ENCODE data around the gene SSRP1. TPM values are rescaled to one million over a fixed set of nuclear protein-coding genes. Genes with fewer than 3 reads are reported as not detected.
A peak's percentile ranks its signal among the peaks of the same experiment; 100 is the strongest.

SSRP1 gene
- total and polyA plus RNA-seq, 9 of the 15 experiments (the other 6 are each of a cell fraction or from before 2014, with no cell fraction given), result 91.1 to 416 (median 245) TPM

DNA sequence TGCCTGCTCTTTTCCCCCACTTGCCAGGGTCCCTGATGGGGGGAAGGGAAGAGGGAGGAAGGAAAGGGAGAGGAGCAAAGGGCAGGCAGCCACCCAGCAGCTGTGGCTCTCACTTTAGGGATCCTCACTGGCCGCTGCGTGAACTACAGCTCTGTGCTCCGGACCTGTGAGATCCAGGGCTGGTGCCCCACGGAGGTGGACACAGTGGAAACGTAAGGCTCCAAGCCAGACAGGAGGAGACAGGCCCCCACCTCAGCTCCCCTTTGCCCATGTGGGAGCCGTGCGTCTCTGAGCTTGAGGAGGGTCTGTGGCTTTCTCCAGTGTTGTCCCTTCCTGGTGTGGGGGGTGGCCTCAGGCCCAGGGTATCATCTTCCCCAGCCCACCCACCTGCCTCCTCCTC is 12.4 kb upstream of the SSRP1 start:
- peak overlapping the region in 1 of 2 experiments; percentile 53; a peak in 1 of 4 replicates for H3K9ac ChIP-seq (ENCODE audit: insufficient read depth in 1 of 2, low read depth in 2 of 2, low read length in 2 of 2)
- WGBS (ENCODE audit: insufficient coverage, low coverage, missing lambda C conversion rate), result 44% methylated on average over 6 of the region's 7 CpGs
- no peaks in the 10 kb centered on the region for H3K79me2 ChIP-seq (ENCODE audit: control insufficient read depth, insufficient read depth, low read length)
- H2AFZ ChIP-seq (ENCODE audit: low read depth, low read length), result peak overlapping the region; percentile 75
- H3K36me3 ChIP-seq (ENCODE audit: control insufficient read depth, insufficient read depth, low read length), result no peaks in the 10 kb centered on the region
- TF ChIP-seq HBP1 (CRISPR knock-in tag; IDR thresholded peaks at IDR 0.05) (no peak), ZNF311 (CRISPR knock-in tag; IDR thresholded peaks at IDR 0.05) (no peak), JUND (IDR thresholded peaks at IDR 0.05; ENCODE audit: borderline replicate concordance, low read depth, low read length) (no peak), JUND (tag; IDR thresholded peaks at IDR 0.05; ENCODE audit: borderline replicate concordance, low read depth, low read length) (no peak), SETDB1 (IDR thresholded peaks at IDR 0.05; ENCODE audit: low read length) (no peak), CREB3L1 (IDR thresholded peaks at IDR 0.05; ENCODE audit: borderline replicate concordance, low read depth) (no peak), MCM2 (IDR thresholded peaks at IDR 0.05; ENCODE audit: low read depth) (no peak), TBL1XR1 (IDR thresholded peaks at IDR 0.05; ENCODE audit: low read length in 2 of 2) (no peak)
- TF ChIP-seq, protein P1, sequence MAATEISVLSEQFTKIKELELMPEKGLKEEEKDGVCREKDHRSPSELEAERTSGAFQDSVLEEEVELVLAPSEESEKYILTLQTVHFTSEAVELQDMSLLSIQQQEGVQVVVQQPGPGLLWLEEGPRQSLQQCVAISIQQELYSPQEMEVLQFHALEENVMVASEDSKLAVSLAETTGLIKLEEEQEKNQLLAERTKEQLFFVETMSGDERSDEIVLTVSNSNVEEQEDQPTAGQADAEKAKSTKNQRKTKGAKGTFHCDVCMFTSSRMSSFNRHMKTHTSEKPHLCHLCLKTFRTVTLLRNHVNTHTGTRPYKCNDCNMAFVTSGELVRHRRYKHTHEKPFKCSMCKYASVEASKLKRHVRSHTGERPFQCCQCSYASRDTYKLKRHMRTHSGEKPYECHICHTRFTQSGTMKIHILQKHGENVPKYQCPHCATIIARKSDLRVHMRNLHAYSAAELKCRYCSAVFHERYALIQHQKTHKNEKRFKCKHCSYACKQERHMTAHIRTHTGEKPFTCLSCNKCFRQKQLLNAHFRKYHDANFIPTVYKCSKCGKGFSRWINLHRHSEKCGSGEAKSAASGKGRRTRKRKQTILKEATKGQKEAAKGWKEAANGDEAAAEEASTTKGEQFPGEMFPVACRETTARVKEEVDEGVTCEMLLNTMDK (IDR thresholded peaks at IDR 0.05; ENCODE audit: borderline replicate concordance, insufficient read depth, low read depth, low read length, poor library complexity, severe bottlenecking), result no peak
- H3K4me3 ChIP-seq, result no peak overlapping the region
- ChIA-PET CTCF (ENCODE audit: low intra/inter-chr PET ratio) (interaction anchor here (0.7 kb wide), 1 partner anchor 173 kb away, joined by 3 read pairs; no protein-coding TSS in a partner anchor), POLR2A (interaction anchor here (0.6 to 1.4 kb wide), 2 partner anchors 84 to 356 kb away, joined by 3 to 4 read pairs; no protein-coding TSS in a partner anchor)
- no peaks in the 10 kb centered on the region for H3K27me3 ChIP-seq (ENCODE audit: control insufficient read depth in 2 of 2, insufficient read depth in 2 of 2, low read length in 2 of 2)
- ATAC-seq (peak; percentile 46), DNase-seq (ENCODE audit: extremely low read depth in 1 of 4, low spot score in 3 of 4) (no peak), FAIRE-seq (no peak)
- no peak overlapping the region for H3K4me2 ChIP-seq (ENCODE audit: insufficient read depth, low read length)
- 0 out of 2 replicates have a peak, but pooled peaks cover 4% of the 10 kb centered on the region for H3K9me3 ChIP-seq (replicated peaks; ENCODE audit: control insufficient read depth, insufficient read depth, low read depth, low read length)
- no peaks in the 10 kb centered on the region for H4K20me1 ChIP-seq (replicated peaks; ENCODE audit: control insufficient read depth, insufficient read depth, low read length)
- H3K9me1 ChIP-seq (ENCODE audit: control insufficient read depth, insufficient read depth, low read length), result no peaks in the 10 kb centered on the region
- H3K4me1 ChIP-seq (replicated peaks in 1 of 2; ENCODE audit: control insufficient read depth in 2 of 2, insufficient read depth in 2 of 2, low read length in 2 of 2), result peaks cover 14 to 19% of the 10 kb centered on the region in 2 experiments
- intact Hi-C loops (cut with micrococcal nuclease), result loop anchor here (5.0 to 10.0 kb wide), 2 partner anchors 447 to 1164 kb away; no protein-coding TSS in a partner anchor
- in situ Hi-C loops (cut with MboI), result loop anchor here (10.0 kb wide), 2 partner anchors 177 to 1167 kb away; no protein-coding TSS in a partner anchor
- no TSS peak for BruUV-seq (replicated peaks)
- H3K27ac ChIP-seq (ENCODE audit: extremely low read depth, low read depth, low read length), result no peak overlapping the region

Data from K562 (cell line).